Calu3 (cell line): ENCODE results near the gene P3R3URF. TPM values are rescaled to one million over a fixed set of nuclear protein-coding genes. Genes with fewer than 3 reads are reported as not detected.

Source experiments
- BruUV-seq: library from RNA; stranded (reverse); fragments of 400-500 nt; replicated peaks from 2 replicates; lab custom pipeline; 2021; lab: Mats Ljungman, UMichigan
- CTCF ChIA-PET: fragments of 300-600 bp; sonication (Branson Sonifier 250); formaldehyde crosslinking; loops from one replicate; lab custom pipeline; 2022; ENCODE audit warnings: antibody characterized with exemption; lab: Charles Lee
- DNase-seq: peaks from one replicate; pipeline ENCODE4 v3.0.0; 2022
- H3K27ac Mint-ChIP-seq: one replicate; pipeline ENCODE4 v1.8.0; 2022; ENCODE audit warnings: mixed read lengths; ENCODE audit not compliant: unreplicated experiment
- H3K27me3 Mint-ChIP-seq: one replicate; pipeline ENCODE4 v1.8.0; 2022; ENCODE audit warnings: mixed read lengths; ENCODE audit not compliant: unreplicated experiment
- H3K36me3 Mint-ChIP-seq: one replicate; pipeline ENCODE4 v1.8.0; 2022; ENCODE audit warnings: mild to moderate bottlenecking, moderate library complexity, mixed read lengths; ENCODE audit not compliant: insufficient read depth, unreplicated experiment
- H3K4me1 Mint-ChIP-seq: one replicate; pipeline ENCODE4 v1.8.0; 2022; ENCODE audit warnings: mild to moderate bottlenecking, low read depth, mixed read lengths; ENCODE audit not compliant: unreplicated experiment
- H3K4me3 Mint-ChIP-seq: one replicate; pipeline ENCODE4 v1.8.0; 2022; ENCODE audit warnings: mild to moderate bottlenecking, low read depth, moderate library complexity, mixed read lengths; ENCODE audit not compliant: unreplicated experiment
- H3K9me3 Mint-ChIP-seq: one replicate; pipeline ENCODE4 v1.8.0; 2022; ENCODE audit warnings: low read depth, mixed read lengths; ENCODE audit not compliant: unreplicated experiment
- intact Hi-C: fragments of 100-400 bp; cut with micrococcal nuclease; formaldehyde crosslinking; loops from one replicate; pipeline ENCODE4 v1.10.0; 2022; ENCODE audit not compliant: unreplicated experiment
- total RNA-seq: library from RNA; stranded (reverse); gene quantifications from 2 replicates; pipeline ENCODE4 v1.2.3, GENCODE V29; 2022
- TF ChIP-seq, protein P1 (sequence below): fragments of 200-600 bp; IDR thresholded peaks from one replicate; pipeline ENCODE4 v1.8.0; 2022; ENCODE audit warnings: antibody characterized with exemption; ENCODE audit not compliant: unreplicated experiment

P3R3URF gene
- total RNA-seq, 1 experiment from 2014 or later: not detected

GRCh38 chr1:46148318-46148717 lies 28.0 kb downstream of the P3R3URF start:
- no peak for DNase-seq
- H3K9me3 Mint-ChIP-seq: no peaks in the 10 kb centered on the region
- TF ChIP-seq, protein P1, sequence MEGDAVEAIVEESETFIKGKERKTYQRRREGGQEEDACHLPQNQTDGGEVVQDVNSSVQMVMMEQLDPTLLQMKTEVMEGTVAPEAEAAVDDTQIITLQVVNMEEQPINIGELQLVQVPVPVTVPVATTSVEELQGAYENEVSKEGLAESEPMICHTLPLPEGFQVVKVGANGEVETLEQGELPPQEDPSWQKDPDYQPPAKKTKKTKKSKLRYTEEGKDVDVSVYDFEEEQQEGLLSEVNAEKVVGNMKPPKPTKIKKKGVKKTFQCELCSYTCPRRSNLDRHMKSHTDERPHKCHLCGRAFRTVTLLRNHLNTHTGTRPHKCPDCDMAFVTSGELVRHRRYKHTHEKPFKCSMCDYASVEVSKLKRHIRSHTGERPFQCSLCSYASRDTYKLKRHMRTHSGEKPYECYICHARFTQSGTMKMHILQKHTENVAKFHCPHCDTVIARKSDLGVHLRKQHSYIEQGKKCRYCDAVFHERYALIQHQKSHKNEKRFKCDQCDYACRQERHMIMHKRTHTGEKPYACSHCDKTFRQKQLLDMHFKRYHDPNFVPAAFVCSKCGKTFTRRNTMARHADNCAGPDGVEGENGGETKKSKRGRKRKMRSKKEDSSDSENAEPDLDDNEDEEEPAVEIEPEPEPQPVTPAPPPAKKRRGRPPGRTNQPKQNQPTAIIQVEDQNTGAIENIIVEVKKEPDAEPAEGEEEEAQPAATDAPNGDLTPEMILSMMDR: no peak
- H3K27me3 Mint-ChIP-seq: no peaks in the 10 kb centered on the region
- H3K36me3 Mint-ChIP-seq: no peaks in the 10 kb centered on the region
- no peak overlapping the region for H3K27ac Mint-ChIP-seq
- CTCF ChIA-PET: no interaction called here
- no peaks in the 10 kb centered on the region for H3K4me1 Mint-ChIP-seq
- intact Hi-C loops: no loop called here
- no peak overlapping the region for H3K4me3 Mint-ChIP-seq
- BruUV-seq: no TSS peak

DNA sequence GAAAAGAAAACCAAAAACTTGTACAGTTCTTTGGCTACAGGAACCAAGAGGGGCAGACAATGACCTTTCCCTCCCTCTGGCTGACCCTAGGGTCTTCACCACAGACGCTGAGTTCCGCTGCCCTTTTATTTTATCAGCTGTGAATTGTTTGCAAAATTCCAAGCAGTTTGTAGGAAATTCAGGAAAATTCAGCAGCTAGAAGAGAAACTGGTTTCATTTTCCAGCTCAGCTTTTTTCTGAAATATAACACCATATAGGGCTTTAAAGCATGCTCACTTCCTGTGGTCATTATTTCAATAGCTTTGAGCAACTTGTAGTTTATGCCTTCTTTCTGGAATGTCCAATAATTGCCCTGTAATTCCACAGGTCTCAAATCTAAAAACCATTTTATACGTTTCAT lies 38.4 kb downstream of the P3R3URF start:
- TF ChIP-seq, protein P1: no peak
- Mint-ChIP-seq H3K27me3 (no peaks in the 10 kb centered on the region), H3K4me3 (no peak overlapping the region), H3K9me3 (no peaks in the 10 kb centered on the region), H3K27ac (no peak overlapping the region), H3K4me1 (peaks cover 37% of the 10 kb centered on the region), H3K36me3 (peaks cover 24% of the 10 kb centered on the region)
- CTCF ChIA-PET: interaction anchor here (0.6 kb wide), 1 partner anchor 86 kb away, joined by 5 read pairs; no protein-coding TSS in a partner anchor
- BruUV-seq: no TSS peak
- DNase-seq: no peak
- intact Hi-C loops: no loop called here

DNA sequence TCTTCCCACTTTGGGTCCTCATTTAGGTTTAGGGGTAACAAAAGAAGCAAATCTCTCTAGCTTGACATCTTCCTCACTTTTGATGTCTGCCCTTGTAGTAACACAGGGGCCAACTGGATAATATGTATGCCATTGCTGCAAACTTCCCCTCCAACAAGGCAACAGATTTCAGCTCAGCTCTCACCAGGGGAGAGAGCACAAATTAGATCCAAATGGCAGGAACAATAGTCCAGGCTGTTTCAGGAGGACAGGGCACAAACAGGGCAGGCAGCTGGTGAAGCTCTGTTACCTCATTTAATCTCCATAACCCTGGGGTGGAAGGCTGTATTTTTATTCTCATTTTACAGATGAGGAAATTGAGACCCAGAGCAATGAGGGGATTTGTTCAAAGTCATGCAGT lies 39.6 kb downstream of the P3R3URF start:
- no peak overlapping the region for H3K27ac Mint-ChIP-seq
- BruUV-seq: no TSS peak

DNA sequence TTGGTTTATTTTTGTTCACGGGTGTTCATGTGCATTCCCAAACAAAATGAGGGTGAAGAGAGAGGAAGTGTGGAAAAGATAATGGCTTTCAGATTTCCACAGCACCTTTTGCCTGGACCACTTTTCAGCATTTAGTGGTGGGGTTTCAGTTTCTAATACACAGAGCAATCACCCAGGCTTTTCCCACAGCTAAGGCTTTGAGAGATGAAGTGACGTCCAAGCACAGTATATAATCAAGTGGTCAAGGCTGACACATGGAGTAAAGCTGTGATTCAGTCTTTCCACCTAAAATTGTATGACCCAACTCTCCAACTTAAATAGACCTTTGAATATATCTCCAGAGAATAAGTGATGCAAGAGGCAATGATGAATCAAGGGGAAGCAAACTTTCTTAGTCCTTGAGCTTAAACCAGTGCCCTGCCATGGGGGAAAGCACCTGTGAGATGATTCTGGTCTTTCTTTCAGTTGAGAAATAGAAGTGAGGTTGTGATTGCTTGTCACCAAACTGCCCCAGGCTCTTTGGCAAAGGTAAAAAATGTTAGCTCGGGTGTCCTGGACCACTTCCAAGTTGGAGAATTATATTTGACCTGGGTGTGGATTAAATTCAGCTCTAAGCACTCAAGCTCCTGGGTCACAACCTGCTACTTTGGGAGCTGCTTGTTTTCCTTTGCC lies 41.5 kb downstream of the P3R3URF start:
- peaks cover 50% of the 10 kb centered on the region for H3K36me3 Mint-ChIP-seq
- peaks cover 45% of the 10 kb centered on the region for H3K4me1 Mint-ChIP-seq
- peak overlapping the region; percentile 33 for H3K4me3 Mint-ChIP-seq
- peak overlapping the region; percentile 99 for H3K27ac Mint-ChIP-seq
- DNase-seq: peak; percentile 63
- BruUV-seq: no TSS peak
- H3K27me3 Mint-ChIP-seq: no peaks in the 10 kb centered on the region
- H3K9me3 Mint-ChIP-seq: no peaks in the 10 kb centered on the region
- CTCF ChIA-PET: interaction anchor here (0.5 to 1.6 kb wide), 9 partner anchors 10 to 1064 kb away, joined by 3 to 7 read pairs (median 4); partner anchors contain the start of gene P3R3URF
- intact Hi-C loops: loop anchor here (2.0 to 5.0 kb wide), 2 partner anchors 38 to 97 kb away; no protein-coding TSS in a partner anchor
- TF ChIP-seq, protein P1: no peak

More for the DNA sequence above, 39.6 kb downstream of the P3R3URF start:
- CTCF ChIA-PET: no interaction called here
- H3K4me1 Mint-ChIP-seq: peaks cover 37% of the 10 kb centered on the region
- no peaks in the 10 kb centered on the region for H3K9me3 Mint-ChIP-seq
- TF ChIP-seq, protein P1: no peak
- peaks cover 36% of the 10 kb centered on the region for H3K36me3 Mint-ChIP-seq
- no peak overlapping the region for H3K4me3 Mint-ChIP-seq
- intact Hi-C loops: no loop called here
- no peaks in the 10 kb centered on the region for H3K27me3 Mint-ChIP-seq
- DNase-seq: no peak
